WTC11 (cell line): Measurements from ENCODE around the gene ZNF556. TPM values are rescaled to one million over a fixed set of nuclear protein-coding genes. Genes with fewer than 3 reads are reported as not detected.

Source experiments
- ATAC-seq: fragments of 200-7000 bp; cut with Tn5 transposase; 2 replicates; pipeline ENCODE4 v1.10.0; 2021; ENCODE audit warnings: mild to moderate bottlenecking, moderate library complexity
- CTCF ChIA-PET: fragments of 300-600 bp; sonication (Branson Sonifier 250); formaldehyde crosslinking; loops from one replicate; lab custom pipeline; 2021; ENCODE audit warnings: antibody characterized with exemption; lab: Charles Lee
- POLR2A ChIA-PET: fragments of 350-600 bp; sonication (Branson Sonifier 250); formaldehyde crosslinking; loops from one replicate; lab custom pipeline; 2021; ENCODE audit warnings: antibody characterized with exemption; lab: Charles Lee
- DNase-seq: peaks from one replicate; pipeline ENCODE4 v3.0.0; 2021; ENCODE audit warnings: low spot score
- H3K27ac Mint-ChIP-seq: 2 replicates; pipeline ENCODE4 v1.8.0; 2021; ENCODE audit warnings: mixed read lengths
- H3K27me3 Mint-ChIP-seq: 2 replicates; pipeline ENCODE4 v1.8.0; 2021; ENCODE audit warnings: low read depth, mild to moderate bottlenecking, moderate library complexity, mixed read lengths
- H3K36me3 Mint-ChIP-seq: 2 replicates; pipeline ENCODE4 v1.8.0; 2021; ENCODE audit warnings: mixed read lengths
- H3K4me1 Mint-ChIP-seq: 2 replicates; pipeline ENCODE4 v1.8.0; 2022; ENCODE audit warnings: mixed read lengths
- H3K4me3 Mint-ChIP-seq: 2 replicates; pipeline ENCODE4 v1.8.0; 2021; ENCODE audit warnings: mild to moderate bottlenecking, moderate library complexity, mixed read lengths
- H3K9me3 Mint-ChIP-seq: 2 replicates; pipeline ENCODE4 v1.8.0; 2021; ENCODE audit warnings: mixed read lengths
- ELF4 ChIP-seq: sonication (generic); formaldehyde crosslinking; IDR thresholded peaks from 2 replicates; pipeline ENCODE4 v1.8.1; 2022; ENCODE audit warnings: low read depth, mild to moderate bottlenecking, moderate library complexity, missing genetic modification reagents
- EMX1 ChIP-seq: fragments of 250-450 bp; sonication (Bioruptor Pico); IDR thresholded peaks from 2 replicates; pipeline ENCODE4 v1.8.0; 2021; ENCODE audit warnings: mild to moderate bottlenecking
- FOXJ3 ChIP-seq: sonication (generic); formaldehyde crosslinking; IDR thresholded peaks from 2 replicates; pipeline ENCODE4 v1.9.0; 2021; ENCODE audit warnings: missing genetic modification reagents, mild to moderate bottlenecking, borderline replicate concordance
- JAZF1 ChIP-seq: fragments of 250-450 bp; sonication (Bioruptor Pico); IDR thresholded peaks from 2 replicates; pipeline ENCODE4 v1.9.0; 2021; ENCODE audit warnings: moderate library complexity, mild to moderate bottlenecking, inconsistent platforms
- MXD4 ChIP-seq: fragments of 250-450 bp; sonication (Bioruptor Pico); IDR thresholded peaks from 2 replicates; pipeline ENCODE4 v1.8.0; 2021; ENCODE audit warnings: mild to moderate bottlenecking, moderate library complexity, borderline replicate concordance
- NFATC4 ChIP-seq: fragments of 250-450 bp; sonication (Bioruptor Pico); IDR thresholded peaks from 2 replicates; pipeline ENCODE4 v1.9.0; 2021; ENCODE audit warnings: mild to moderate bottlenecking
- OVOL2 ChIP-seq: fragments of 250-450 bp; sonication (Bioruptor Pico); IDR thresholded peaks from 2 replicates; pipeline ENCODE4 v1.9.0; 2021; ENCODE audit warnings: mild to moderate bottlenecking, borderline replicate concordance
- TCF7 ChIP-seq: sonication (generic); formaldehyde crosslinking; IDR thresholded peaks from 2 replicates; pipeline ENCODE4 v1.8.0; 2022; ENCODE audit warnings: mild to moderate bottlenecking, low read depth, missing genetic modification reagents, moderate library complexity
- ZNF317 ChIP-seq: sonication (generic); formaldehyde crosslinking; IDR thresholded peaks from 2 replicates; pipeline ENCODE4 v1.8.1; 2023; ENCODE audit warnings: low read depth, mild to moderate bottlenecking, moderate library complexity, missing genetic modification reagents, borderline replicate concordance
- total RNA-seq: library from RNA; stranded (reverse); gene quantifications from 3 replicates; pipeline ENCODE4 v1.2.3, GENCODE V29; 2021
- TF ChIP-seq, protein P1 (sequence below): sonication (generic); formaldehyde crosslinking; IDR thresholded peaks from 2 replicates; pipeline ENCODE4 v1.8.1; 2023; ENCODE audit warnings: mild to moderate bottlenecking, missing genetic modification reagents, borderline replicate concordance
- TF ChIP-seq, protein P2 (sequence below): sonication (generic); formaldehyde crosslinking; IDR thresholded peaks from 2 replicates; pipeline ENCODE4 v1.8.1; 2023; ENCODE audit warnings: mild to moderate bottlenecking, missing genetic modification reagents
- TF ChIP-seq, protein P3 (sequence below): sonication (generic); formaldehyde crosslinking; IDR thresholded peaks from 2 replicates; pipeline ENCODE4 v1.8.0; 2023; ENCODE audit warnings: missing genetic modification reagents
- TF ChIP-seq, protein P4 (sequence below): sonication (generic); formaldehyde crosslinking; IDR thresholded peaks from 2 replicates; pipeline ENCODE4 v1.8.1; 2022; ENCODE audit warnings: mild to moderate bottlenecking, missing genetic modification reagents, moderate library complexity, borderline replicate concordance
- TF ChIP-seq, protein P5 (sequence below): sonication (generic); formaldehyde crosslinking; IDR thresholded peaks from 2 replicates; pipeline ENCODE4 v1.8.1; 2023; ENCODE audit warnings: mild to moderate bottlenecking, missing genetic modification reagents

ZNF556 gene
- total RNA-seq, 1 experiment from 2014 or later = 0.11 TPM

DNA sequence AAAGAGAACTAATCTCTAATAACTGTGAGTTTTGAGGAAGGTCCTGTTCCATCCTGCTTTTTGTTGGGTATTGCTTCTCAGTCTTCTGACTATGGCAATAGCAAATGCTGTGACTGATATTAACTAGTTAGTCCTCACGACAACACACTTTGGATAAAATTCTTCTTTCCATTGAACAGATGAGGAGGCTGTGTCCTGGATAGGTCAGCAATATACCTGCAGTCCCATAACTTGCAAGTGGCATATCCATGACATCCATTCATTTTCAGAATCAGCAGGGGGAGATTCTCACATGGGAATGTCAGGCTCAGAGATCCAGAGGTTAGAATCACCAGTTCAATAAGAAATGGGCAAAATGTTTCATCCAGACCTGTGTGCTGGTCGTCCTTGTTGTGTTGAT, 40.1 kb upstream of the ZNF556 start (continued):
- TF ChIP-seq, protein P1, sequence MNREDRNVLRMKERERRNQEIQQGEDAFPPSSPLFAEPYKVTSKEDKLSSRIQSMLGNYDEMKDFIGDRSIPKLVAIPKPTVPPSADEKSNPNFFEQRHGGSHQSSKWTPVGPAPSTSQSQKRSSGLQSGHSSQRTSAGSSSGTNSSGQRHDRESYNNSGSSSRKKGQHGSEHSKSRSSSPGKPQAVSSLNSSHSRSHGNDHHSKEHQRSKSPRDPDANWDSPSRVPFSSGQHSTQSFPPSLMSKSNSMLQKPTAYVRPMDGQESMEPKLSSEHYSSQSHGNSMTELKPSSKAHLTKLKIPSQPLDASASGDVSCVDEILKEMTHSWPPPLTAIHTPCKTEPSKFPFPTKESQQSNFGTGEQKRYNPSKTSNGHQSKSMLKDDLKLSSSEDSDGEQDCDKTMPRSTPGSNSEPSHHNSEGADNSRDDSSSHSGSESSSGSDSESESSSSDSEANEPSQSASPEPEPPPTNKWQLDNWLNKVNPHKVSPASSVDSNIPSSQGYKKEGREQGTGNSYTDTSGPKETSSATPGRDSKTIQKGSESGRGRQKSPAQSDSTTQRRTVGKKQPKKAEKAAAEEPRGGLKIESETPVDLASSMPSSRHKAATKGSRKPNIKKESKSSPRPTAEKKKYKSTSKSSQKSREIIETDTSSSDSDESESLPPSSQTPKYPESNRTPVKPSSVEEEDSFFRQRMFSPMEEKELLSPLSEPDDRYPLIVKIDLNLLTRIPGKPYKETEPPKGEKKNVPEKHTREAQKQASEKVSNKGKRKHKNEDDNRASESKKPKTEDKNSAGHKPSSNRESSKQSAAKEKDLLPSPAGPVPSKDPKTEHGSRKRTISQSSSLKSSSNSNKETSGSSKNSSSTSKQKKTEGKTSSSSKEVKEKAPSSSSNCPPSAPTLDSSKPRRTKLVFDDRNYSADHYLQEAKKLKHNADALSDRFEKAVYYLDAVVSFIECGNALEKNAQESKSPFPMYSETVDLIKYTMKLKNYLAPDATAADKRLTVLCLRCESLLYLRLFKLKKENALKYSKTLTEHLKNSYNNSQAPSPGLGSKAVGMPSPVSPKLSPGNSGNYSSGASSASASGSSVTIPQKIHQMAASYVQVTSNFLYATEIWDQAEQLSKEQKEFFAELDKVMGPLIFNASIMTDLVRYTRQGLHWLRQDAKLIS (CRISPR knock-in tag) = no peak
- TF ChIP-seq, protein P2, sequence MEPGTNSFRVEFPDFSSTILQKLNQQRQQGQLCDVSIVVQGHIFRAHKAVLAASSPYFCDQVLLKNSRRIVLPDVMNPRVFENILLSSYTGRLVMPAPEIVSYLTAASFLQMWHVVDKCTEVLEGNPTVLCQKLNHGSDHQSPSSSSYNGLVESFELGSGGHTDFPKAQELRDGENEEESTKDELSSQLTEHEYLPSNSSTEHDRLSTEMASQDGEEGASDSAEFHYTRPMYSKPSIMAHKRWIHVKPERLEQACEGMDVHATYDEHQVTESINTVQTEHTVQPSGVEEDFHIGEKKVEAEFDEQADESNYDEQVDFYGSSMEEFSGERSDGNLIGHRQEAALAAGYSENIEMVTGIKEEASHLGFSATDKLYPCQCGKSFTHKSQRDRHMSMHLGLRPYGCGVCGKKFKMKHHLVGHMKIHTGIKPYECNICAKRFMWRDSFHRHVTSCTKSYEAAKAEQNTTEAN (CRISPR knock-in tag) = no peak
- TF ChIP-seq, protein P3, sequence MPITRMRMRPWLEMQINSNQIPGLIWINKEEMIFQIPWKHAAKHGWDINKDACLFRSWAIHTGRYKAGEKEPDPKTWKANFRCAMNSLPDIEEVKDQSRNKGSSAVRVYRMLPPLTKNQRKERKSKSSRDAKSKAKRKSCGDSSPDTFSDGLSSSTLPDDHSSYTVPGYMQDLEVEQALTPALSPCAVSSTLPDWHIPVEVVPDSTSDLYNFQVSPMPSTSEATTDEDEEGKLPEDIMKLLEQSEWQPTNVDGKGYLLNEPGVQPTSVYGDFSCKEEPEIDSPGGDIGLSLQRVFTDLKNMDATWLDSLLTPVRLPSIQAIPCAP (CRISPR knock-in tag) = no peak
- TF ChIP-seq TCF7 (no peak), JAZF1 (CRISPR knock-in tag) (no peak), OVOL2 (CRISPR knock-in tag) (no peak), ELF4 (CRISPR knock-in tag) (no peak), FOXJ3 (CRISPR knock-in tag) (no peak), ZNF317 (CRISPR knock-in tag) (no peak), NFATC4 (CRISPR knock-in tag) (no peak)

DNA sequence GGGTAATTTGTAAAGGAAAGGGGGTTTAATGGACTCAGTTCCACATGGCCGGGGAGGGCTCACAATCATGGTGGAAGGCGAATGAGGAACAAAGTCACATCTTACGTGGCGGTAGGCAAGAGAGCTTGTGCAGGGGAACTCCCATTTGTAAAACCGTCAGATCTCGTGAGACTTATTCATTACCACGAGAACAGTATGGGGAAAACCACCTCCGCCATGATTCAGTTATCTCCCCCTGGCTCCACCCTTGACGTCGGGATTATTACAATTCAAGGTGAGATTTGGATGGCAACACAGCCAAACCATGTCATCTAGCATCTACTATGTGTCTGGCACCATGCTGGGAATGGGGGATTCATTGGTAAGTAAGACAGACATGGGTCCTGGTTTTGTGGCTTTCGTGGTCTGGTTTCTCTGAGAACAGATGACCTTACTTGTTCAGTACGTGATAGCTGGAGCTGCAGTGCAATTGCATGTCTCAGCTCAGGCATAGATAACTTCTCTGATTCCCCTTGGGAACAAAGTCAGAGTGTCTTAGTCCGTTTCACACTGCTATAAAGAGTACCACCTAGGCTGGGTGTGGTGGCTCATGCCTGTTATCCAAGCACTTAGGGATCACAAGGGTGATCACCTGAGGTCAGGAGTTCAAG, 39.2 kb upstream of the ZNF556 start:
- H3K9me3 Mint-ChIP-seq = peaks cover 43% of the 10 kb centered on the region
- ChIA-PET CTCF (no interaction called here), POLR2A (no interaction called here)
- no peak for DNase-seq
- H3K27me3 Mint-ChIP-seq = peaks cover 8% of the 10 kb centered on the region; the same call in 1 of the 2 replicates
- ATAC-seq = no peak
- H3K4me3 Mint-ChIP-seq = no peak overlapping the region
- no peak for TF ChIP-seq EMX1 (CRISPR knock-in tag)
- TF ChIP-seq, protein P4, sequence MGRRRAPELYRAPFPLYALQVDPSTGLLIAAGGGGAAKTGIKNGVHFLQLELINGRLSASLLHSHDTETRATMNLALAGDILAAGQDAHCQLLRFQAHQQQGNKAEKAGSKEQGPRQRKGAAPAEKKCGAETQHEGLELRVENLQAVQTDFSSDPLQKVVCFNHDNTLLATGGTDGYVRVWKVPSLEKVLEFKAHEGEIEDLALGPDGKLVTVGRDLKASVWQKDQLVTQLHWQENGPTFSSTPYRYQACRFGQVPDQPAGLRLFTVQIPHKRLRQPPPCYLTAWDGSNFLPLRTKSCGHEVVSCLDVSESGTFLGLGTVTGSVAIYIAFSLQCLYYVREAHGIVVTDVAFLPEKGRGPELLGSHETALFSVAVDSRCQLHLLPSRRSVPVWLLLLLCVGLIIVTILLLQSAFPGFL (CRISPR knock-in tag) = no peak
- TF ChIP-seq MXD4 (CRISPR knock-in tag) = no peak
- TF ChIP-seq, protein P5, sequence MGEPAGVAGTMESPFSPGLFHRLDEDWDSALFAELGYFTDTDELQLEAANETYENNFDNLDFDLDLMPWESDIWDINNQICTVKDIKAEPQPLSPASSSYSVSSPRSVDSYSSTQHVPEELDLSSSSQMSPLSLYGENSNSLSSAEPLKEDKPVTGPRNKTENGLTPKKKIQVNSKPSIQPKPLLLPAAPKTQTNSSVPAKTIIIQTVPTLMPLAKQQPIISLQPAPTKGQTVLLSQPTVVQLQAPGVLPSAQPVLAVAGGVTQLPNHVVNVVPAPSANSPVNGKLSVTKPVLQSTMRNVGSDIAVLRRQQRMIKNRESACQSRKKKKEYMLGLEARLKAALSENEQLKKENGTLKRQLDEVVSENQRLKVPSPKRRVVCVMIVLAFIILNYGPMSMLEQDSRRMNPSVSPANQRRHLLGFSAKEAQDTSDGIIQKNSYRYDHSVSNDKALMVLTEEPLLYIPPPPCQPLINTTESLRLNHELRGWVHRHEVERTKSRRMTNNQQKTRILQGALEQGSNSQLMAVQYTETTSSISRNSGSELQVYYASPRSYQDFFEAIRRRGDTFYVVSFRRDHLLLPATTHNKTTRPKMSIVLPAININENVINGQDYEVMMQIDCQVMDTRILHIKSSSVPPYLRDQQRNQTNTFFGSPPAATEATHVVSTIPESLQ = no peak
- TF ChIP-seq, protein P1 (CRISPR knock-in tag) = no peak
- no peaks in the 10 kb centered on the region for H3K4me1 Mint-ChIP-seq
- H3K36me3 Mint-ChIP-seq = peaks cover 51% of the 10 kb centered on the region
- no peak overlapping the region for H3K27ac Mint-ChIP-seq
